Measurements from ENCODE around the gene AFAP1. TPM values are rescaled to one million over a fixed set of nuclear protein-coding genes. Genes with fewer than 3 reads are reported as not detected.
A peak's percentile ranks its signal among the peaks of the same experiment; 100 is the strongest.

Gene AFAP1
- total and polyA plus RNA-seq, 12 donors, result 2.9 to 8.9 (median 5.8) TPM

DNA sequence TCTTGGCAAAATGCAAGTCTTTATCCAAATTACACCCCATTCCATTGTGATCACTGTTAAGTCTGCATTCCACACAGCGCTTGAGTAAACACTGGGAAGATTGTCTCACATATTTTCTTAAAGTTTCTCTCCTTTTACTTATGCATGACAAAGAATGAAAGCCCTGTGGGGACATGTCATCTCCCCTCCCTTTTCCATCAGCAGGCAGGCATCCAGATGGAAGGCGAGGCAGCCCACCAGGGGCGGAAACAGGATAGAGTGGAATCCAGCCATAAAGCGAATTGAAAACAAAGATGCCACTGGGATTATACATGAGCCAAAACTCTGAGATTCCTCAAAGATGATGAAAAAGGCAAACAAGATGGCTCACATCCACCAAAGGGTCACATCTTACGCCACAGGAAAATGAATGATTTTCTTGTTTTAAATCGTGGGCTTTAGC is 78.2 kb downstream of the AFAP1 start:
- H3K4me1 ChIP-seq, result peaks cover 0 to 40% (median 30%) of the 10 kb centered on the region in 9 donors
- 56 to 60% methylated on average over 6 of the region's 6 CpGs for WGBS, 2 donors
- DNase-seq (peak in 1 of 2 donors; percentile 31), ATAC-seq (peak in 6 of 8 donors; percentile 27 to 55 (median 51))
- H3K27me3 ChIP-seq, result peaks cover 0 to 3% (median 0%) of the 10 kb centered on the region in 7 donors
- H3K36me3 ChIP-seq, result peaks cover 0 to 15% (median 0%) of the 10 kb centered on the region in 9 donors
- TF ChIP-seq, protein P1, sequence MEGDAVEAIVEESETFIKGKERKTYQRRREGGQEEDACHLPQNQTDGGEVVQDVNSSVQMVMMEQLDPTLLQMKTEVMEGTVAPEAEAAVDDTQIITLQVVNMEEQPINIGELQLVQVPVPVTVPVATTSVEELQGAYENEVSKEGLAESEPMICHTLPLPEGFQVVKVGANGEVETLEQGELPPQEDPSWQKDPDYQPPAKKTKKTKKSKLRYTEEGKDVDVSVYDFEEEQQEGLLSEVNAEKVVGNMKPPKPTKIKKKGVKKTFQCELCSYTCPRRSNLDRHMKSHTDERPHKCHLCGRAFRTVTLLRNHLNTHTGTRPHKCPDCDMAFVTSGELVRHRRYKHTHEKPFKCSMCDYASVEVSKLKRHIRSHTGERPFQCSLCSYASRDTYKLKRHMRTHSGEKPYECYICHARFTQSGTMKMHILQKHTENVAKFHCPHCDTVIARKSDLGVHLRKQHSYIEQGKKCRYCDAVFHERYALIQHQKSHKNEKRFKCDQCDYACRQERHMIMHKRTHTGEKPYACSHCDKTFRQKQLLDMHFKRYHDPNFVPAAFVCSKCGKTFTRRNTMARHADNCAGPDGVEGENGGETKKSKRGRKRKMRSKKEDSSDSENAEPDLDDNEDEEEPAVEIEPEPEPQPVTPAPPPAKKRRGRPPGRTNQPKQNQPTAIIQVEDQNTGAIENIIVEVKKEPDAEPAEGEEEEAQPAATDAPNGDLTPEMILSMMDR (IDR thresholded peaks at IDR 0.05), result no peak
- intact Hi-C loops (cut with DNase I), result no loop called here
- H3K9me3 ChIP-seq, result no peaks in the 10 kb centered on the region
- H3K27ac ChIP-seq, result peak overlapping the region in 7 of 10 donors; percentile 15 to 60 (median 29)
- H3K4me3 ChIP-seq, result no peak overlapping the region

DNA sequence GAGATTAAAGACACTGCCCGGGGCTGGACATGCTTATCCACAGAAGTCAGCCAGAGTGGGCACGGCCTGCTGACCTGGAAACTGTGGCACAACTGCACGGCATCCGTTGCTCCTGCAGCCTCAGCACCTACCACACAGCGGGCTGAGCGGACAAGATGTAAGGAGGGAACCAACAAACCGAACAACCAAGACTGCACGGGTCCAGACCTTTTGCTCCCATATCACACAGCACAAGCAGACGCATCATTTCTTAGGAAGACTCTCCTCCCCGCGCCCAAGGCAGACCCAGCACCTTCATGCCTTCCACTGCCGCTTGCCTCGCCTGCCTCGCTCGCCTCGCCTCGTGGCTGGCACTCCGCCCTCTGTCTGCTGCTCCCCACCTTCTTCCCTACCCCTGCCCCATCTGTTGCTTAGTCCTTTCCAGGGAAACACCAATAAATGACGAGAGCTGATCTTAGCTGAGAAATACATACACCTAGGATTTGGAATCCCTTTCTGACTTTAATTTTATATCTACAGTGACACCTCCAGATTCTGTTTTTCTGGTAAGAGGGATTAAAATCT is 79.0 kb downstream of the AFAP1 start:
- H3K27ac ChIP-seq, result peak overlapping the region in 4 of 10 donors; percentile 16 to 60 (median 25)

DNA sequence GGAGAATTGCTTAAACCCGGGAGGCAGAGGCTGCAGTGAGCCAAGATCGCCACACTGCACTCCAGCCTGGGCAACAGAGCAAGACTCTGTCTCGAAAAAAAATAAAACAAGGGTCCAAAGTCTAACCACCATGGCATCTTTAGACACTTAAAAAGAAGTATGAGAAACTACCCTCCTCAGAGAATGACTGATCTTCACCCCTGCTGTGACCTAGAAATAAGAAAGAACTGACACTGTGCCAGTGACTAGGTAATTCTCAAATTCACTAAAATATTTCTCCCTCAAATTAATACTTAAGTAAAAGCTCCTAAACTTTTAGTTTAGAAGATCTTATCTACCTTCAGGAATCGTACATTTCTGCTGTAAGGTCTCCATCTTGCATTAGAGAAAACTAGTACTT is 80.3 kb downstream of the AFAP1 start:
- intact Hi-C loops (cut with DNase I), result no loop called here
- peaks cover 0 to 52% (median 38%) of the 10 kb centered on the region in 9 donors for H3K4me1 ChIP-seq
- ATAC-seq, result no peak

More for the DNA sequence above, 79.0 kb downstream of the AFAP1 start:
- Histone ChIP-seq H3K4me3 (no peak overlapping the region), H3K4me1 (peaks cover 0 to 43% (median 36%) of the 10 kb centered on the region in 9 donors), H3K27me3 (peaks cover 0 to 3% (median 0%) of the 10 kb centered on the region in 7 donors), H3K36me3 (peaks cover 0 to 7% (median 0%) of the 10 kb centered on the region in 9 donors), H3K9me3 (no peaks in the 10 kb centered on the region)
- DNase-seq (no peak), ATAC-seq (no peak)
- intact Hi-C loops (cut with DNase I), result no loop called here
- TF ChIP-seq, protein P1 (IDR thresholded peaks at IDR 0.05), result no peak
- WGBS, 2 donors, result 92 to 93% methylated on average over 19 of the region's 19 CpGs

DNA sequence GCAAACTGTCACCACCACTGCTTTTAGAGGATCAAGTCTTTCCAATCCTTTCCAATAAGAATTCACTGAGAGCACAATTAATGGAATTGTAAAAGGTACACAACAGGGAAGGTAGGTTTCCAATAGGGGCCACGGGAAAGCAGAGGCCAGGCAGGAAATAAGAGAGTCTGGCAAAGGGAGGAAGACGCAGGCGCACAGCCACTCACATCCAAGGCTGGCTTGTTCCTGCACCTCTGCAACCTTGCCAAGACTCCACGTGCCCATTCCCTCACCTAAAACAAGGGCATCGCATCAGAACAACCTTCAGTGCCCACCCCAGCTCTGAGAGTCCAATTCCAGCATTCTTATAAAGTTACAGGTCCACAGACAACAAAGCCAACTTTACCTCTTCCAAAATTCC is 81.2 kb downstream of the AFAP1 start:
- Histone ChIP-seq H3K4me3 (no peak overlapping the region), H3K27ac (peak overlapping the region in 3 of 10 donors; percentile 10 to 42 (median 20)), H3K27me3 (peaks cover 0 to 3% (median 0%) of the 10 kb centered on the region in 7 donors), H3K4me1 (peaks cover 0 to 52% (median 38%) of the 10 kb centered on the region in 9 donors), H3K36me3 (peaks cover 0 to 18% (median 0%) of the 10 kb centered on the region in 9 donors), H3K9me3 (no peaks in the 10 kb centered on the region)
- WGBS, 2 donors, result 70 to 80% methylated on average over 5 of the region's 5 CpGs
- TF ChIP-seq, protein P1 (IDR thresholded peaks at IDR 0.05), result no peak
- ATAC-seq (no peak), DNase-seq (no peak)
- intact Hi-C loops (cut with DNase I), result no loop called here

More for the DNA sequence above, 80.3 kb downstream of the AFAP1 start:
- 83 to 91% methylated on average over 4 of the region's 4 CpGs for WGBS, 2 donors
- Histone ChIP-seq H3K4me3 (no peak overlapping the region), H3K27ac (no peak overlapping the region), H3K36me3 (peaks cover 0 to 10% (median 0%) of the 10 kb centered on the region in 9 donors), H3K9me3 (no peaks in the 10 kb centered on the region), H3K27me3 (peaks cover 0 to 3% (median 0%) of the 10 kb centered on the region in 7 donors)
- TF ChIP-seq, protein P1 (IDR thresholded peaks at IDR 0.05), result no peak
- DNase-seq, result no peak
